ENCODE measurements around the gene TUBGCP2.
A peak's percentile ranks its signal among the peaks of the same experiment; 100 is the strongest.

Gene TUBGCP2

DNA sequence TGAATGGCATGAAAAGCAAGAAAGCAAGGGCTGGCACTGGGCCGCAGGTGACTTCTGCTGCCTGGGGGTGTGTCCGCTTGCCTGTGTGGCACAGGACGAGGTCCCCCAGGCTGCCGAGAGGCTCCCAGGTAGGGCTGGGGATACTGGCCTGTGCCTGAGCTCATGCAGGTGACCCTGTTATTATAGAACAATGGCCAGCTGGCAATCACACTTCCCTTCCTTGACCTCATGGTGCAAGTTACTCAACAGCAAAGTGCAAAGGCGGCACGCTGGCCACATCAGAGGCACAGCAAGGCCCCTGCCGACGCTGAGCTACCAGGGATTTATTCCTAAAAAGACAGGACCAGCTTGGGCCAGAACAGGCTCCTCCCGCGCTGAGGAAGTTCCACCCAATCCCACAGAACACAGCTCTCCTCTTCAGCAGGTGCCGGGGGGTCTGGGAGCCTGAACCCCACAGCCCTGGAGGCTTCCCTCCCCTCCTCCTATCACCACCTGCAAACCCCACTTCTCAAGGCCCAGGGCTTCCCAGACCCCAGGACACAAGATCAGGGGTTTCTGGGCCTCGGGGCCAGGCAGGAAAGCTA is 30.6 kb downstream of the TUBGCP2 start:
- TF ChIP-seq, protein P1, sequence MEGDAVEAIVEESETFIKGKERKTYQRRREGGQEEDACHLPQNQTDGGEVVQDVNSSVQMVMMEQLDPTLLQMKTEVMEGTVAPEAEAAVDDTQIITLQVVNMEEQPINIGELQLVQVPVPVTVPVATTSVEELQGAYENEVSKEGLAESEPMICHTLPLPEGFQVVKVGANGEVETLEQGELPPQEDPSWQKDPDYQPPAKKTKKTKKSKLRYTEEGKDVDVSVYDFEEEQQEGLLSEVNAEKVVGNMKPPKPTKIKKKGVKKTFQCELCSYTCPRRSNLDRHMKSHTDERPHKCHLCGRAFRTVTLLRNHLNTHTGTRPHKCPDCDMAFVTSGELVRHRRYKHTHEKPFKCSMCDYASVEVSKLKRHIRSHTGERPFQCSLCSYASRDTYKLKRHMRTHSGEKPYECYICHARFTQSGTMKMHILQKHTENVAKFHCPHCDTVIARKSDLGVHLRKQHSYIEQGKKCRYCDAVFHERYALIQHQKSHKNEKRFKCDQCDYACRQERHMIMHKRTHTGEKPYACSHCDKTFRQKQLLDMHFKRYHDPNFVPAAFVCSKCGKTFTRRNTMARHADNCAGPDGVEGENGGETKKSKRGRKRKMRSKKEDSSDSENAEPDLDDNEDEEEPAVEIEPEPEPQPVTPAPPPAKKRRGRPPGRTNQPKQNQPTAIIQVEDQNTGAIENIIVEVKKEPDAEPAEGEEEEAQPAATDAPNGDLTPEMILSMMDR (conservative IDR thresholded peaks at IDR 0.05; ENCODE audit: low read depth) = no peak
- peak overlapping the region; percentile 89 for H3K27ac ChIP-seq
- POLR2A ChIA-PET (ENCODE audit: low non-redundant PET) = interaction anchor here (1.0 kb wide), 1 partner anchor 17 kb away, joined by 5 read pairs; no protein-coding TSS in a partner anchor
- CTCF ChIA-PET = interaction anchor here (0.6 to 1.6 kb wide), 5 partner anchors 19 to 52 kb away, joined by 3 to 8 read pairs (median 5); no protein-coding TSS in a partner anchor
- no peak for DNase-seq (ENCODE audit: low spot score)

DNA sequence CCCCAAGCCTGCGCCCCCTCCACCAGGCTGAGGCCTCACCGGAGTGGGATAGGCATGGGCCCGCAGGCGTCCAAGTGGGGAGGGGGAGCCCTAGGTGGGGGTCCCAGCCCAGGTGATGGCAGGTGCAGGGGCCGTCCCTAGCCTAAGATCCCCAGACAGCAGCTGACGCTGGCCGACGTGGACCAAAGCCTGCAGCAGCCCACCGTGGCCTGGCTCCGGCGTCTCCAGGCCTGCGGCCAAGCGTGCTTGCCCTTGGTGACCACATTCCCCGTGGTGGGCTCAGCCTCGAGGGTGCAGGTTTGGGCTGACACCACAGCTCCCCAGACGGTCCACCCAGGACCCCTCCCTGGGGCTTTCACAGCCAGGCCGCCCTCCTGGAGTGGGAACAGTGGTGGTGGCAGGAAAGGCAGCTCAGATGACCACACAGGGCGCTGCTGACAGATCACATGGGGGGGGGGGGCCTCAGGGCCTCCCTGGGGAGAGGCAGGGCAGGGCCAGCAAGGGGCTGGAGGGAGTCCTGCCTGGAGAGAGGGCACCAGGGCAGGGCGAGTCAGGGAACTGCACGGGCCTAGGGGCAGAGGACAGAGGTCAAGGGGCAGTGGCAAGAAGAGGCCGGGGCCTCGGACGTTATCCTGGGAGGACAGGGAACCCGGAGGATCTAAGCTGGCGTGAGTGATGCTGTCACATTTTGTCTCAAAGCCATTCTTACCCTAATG is 31.2 kb downstream of the TUBGCP2 start:
- ChIA-PET POLR2A (ENCODE audit: low non-redundant PET) (interaction anchor here (1.0 kb wide), 1 partner anchor 16 kb away, joined by 5 read pairs; no protein-coding TSS in a partner anchor), CTCF (interaction anchor here (0.6 to 1.6 kb wide), 4 partner anchors 30 to 52 kb away, joined by 3 to 5 read pairs (median 4); no protein-coding TSS in a partner anchor)
- H3K27ac ChIP-seq = peak overlapping the region; percentile 89
- TF ChIP-seq, protein P1 (conservative IDR thresholded peaks at IDR 0.05; ENCODE audit: low read depth) = no peak
- DNase-seq (ENCODE audit: low spot score) = no peak

DNA sequence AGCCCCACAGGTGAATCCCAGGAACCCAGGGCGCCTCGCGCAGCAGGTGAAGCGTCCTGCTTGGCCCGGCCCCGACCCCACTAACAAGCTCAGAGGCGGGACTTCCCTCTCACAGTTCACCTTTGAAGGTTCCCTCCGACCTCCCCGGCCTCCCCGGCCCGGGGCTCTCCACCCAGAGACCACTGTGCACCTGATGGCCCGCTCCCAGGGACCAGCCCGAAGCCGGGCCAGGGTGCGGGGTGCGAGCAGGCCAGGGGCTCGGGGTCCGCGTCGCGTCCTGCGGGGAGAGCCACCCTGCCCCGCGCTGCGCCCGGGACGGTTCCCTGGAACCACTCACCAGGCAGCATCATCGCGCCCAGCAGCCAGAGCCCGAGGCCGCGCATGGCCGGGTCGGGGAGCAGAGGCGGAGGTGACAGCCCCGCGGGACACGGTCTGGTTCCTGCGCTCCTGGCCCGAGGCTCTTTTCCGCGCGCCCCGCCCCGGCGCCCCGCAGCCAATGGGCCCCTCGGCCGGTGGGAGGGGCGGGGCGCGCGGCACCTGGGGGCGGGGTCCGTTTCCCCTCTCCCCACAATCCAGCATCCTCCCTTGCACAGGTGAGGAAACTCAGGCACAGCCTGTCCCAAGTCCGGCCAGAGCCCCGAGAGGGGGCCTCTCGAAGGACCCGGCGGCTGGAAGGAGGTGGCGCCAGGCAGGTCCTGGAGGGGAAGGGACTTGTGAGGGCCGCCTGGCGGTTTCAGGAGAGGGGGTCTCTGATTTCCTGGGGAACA is 32.1 kb downstream of the TUBGCP2 start, which contains the start of gene ADAM8:
Gene ADAM8, minus strand, starts transcription at position 434 of the 767 bp plus-strand sequence. Its CDS starts 51 bp downstream, at position 383.
- CTCF ChIA-PET = interaction anchor here (0.6 to 1.1 kb wide), 3 partner anchors 30 to 53 kb away, joined by 3 to 5 read pairs (median 3); no protein-coding TSS in a partner anchor

DNA sequence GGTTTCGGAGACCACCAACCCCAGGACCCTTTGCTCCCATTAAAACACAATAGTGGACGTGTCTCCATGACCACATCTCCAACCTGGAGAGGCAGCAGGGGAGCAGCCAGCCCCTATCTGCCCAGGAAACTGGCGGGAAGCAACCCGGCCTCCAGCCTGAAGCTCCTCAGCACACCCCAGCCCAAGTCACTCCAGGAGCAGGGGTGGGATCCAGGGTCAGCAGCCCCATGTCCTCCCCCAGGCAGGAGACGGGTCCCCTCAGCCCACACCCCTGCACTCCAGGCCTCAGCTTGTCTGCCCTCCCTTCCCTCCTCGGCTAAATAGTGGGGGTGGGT is 32.6 kb downstream of the TUBGCP2 start:
- ChIA-PET CTCF (interaction anchor here (0.7 to 1.1 kb wide), 2 partner anchors 29 to 32 kb away, joined by 3 to 5 read pairs; no protein-coding TSS in a partner anchor), POLR2A (ENCODE audit: low non-redundant PET) (interaction anchor here (1.0 to 1.4 kb wide), 2 partner anchors 15 to 32 kb away, joined by 3 to 5 read pairs; no protein-coding TSS in a partner anchor)
- peak overlapping the region; percentile 33; the same call in 1 of the 2 replicates for H3K27ac ChIP-seq
- TF ChIP-seq, protein P1 (conservative IDR thresholded peaks at IDR 0.05; ENCODE audit: low read depth) = no peak
- DNase-seq (ENCODE audit: low spot score) = no peak

More for the DNA sequence above, 32.1 kb downstream of the TUBGCP2 start, which contains the start of gene ADAM8:
- TF ChIP-seq, protein P1 (conservative IDR thresholded peaks at IDR 0.05; ENCODE audit: low read depth) = no peak
- POLR2A ChIA-PET (ENCODE audit: low non-redundant PET) = interaction anchor here (1.0 kb wide), 1 partner anchor 31 kb away, joined by 3 read pairs; no protein-coding TSS in a partner anchor
- peak within 1 kb of the TSS; percentile 89 for H3K27ac ChIP-seq
- peak; percentile 64 for DNase-seq (ENCODE audit: low spot score)

DNA sequence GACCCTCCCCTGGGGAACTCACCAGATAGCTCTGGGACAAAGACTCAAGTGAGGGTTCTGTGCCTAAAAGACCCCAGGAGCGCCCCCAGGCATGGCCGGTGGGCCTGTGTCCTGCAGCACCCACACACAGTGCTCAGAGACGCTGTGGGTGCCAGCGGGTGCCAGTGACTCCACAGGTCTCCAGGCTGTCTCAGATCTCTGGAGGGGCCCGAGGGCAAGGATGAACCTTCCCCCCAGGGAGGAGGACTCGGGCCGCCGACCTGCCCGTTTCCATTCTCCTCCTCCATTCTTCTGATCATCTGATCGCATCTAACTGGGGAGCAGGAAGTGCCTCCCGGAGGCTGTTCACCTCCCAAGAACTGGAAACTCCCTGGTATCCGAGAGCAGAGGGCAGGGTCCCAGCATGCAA is 33.0 kb downstream of the TUBGCP2 start:
- no peak for DNase-seq (ENCODE audit: low spot score)
- ChIA-PET POLR2A (ENCODE audit: low non-redundant PET) (interaction anchor here (0.7 to 1.4 kb wide), 4 partner anchors 15 to 32 kb away, joined by 3 to 6 read pairs (median 4); no protein-coding TSS in a partner anchor), CTCF (interaction anchor here (0.7 to 1.0 kb wide), 3 partner anchors 18 to 32 kb away, joined by 3 to 6 read pairs (median 4); no protein-coding TSS in a partner anchor)
- TF ChIP-seq, protein P1 (conservative IDR thresholded peaks at IDR 0.05; ENCODE audit: low read depth) = no peak
- peak overlapping the region; percentile 33; the same call in 1 of the 2 replicates for H3K27ac ChIP-seq
